Measurements from ENCODE around the gene HNRNPF.

GRCh38 chr10:43338117-43338516 is 70.9 kb downstream of the HNRNPF start:
- no peak for TF ChIP-seq POLR2A (IDR thresholded peaks at IDR 0.05)
- TF ChIP-seq, protein P1, sequence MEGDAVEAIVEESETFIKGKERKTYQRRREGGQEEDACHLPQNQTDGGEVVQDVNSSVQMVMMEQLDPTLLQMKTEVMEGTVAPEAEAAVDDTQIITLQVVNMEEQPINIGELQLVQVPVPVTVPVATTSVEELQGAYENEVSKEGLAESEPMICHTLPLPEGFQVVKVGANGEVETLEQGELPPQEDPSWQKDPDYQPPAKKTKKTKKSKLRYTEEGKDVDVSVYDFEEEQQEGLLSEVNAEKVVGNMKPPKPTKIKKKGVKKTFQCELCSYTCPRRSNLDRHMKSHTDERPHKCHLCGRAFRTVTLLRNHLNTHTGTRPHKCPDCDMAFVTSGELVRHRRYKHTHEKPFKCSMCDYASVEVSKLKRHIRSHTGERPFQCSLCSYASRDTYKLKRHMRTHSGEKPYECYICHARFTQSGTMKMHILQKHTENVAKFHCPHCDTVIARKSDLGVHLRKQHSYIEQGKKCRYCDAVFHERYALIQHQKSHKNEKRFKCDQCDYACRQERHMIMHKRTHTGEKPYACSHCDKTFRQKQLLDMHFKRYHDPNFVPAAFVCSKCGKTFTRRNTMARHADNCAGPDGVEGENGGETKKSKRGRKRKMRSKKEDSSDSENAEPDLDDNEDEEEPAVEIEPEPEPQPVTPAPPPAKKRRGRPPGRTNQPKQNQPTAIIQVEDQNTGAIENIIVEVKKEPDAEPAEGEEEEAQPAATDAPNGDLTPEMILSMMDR (IDR thresholded peaks at IDR 0.05), result no peak
